Stimulated activated CD8-positive, alpha-beta memory T cell treated with anti-CD3 and anti-CD28 coated beads, Interleukin-4, amount 100 ng/mL, for 1 hour (primary cell): ENCODE data around the gene ILKAP.
"Not testable (repeated sequence)": the region's sequence is repeated elsewhere in the genome, so short reads cannot be mapped to it uniquely, and the experiment has no call there.

ENCODE experiments used
- DNase-seq, 2 donors: peaks; one replicate each; pipeline ENCODE4 v3.0.0-alpha.2; 2020; ENCODE audit warnings: low read depth in 2 of 2, low spot score in 1 of 2

Gene ILKAP

DNA sequence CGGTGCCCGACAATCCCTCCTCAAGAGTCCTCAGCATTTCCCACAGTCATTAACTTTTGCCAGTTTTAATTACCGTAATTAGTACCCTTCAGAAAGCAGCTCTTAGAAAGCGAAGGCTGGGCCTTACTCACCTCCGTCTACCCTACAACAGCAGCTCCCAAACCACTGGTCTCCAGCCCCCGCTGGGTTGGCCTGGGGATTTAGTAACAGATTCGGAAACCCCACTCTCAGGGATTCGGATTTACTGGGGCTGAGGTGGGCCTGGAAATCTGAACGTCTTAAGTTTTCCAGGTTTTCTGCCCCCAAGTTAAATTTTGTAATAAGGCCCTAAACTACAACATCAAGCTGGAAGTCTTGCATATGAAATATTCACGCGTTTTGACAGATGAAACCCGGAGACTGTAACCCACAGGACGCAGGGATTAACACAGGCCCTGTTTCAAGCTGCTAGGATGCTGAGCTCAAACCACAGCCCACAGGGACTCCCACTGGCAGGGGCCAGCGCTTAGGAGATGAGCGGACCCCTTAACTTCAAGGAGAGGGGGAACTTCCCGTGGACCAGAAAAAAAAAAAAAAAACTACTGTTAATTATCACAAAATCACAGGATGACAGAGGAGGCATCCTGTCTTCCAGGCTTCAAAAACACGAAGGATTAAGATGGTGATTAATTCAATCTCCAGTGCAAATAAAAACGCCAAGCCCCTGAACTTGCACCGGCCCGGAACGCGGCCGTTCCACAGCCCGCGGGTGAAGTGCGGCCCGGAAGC is 985 bp downstream of the ILKAP start:
- no peak for DNase-seq

DNA sequence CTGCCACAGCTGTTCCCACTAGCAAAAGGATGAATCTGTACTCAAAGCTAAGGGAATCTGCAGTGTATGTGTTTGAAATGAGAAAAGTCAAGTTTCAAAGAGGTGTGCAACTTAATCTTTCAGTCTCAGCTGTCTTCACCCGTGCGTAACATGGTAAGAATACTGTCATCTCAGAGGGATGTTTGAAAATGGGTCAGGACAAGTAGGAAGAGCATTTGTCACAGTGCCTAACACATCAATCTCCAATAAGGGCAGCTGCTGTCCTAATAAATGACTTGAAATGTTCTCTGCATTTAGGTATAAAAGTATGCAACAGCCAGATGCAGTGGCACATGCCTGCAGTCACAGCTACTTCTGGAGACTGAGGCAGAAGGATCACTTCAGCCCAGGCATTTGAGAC is 13.1 kb downstream of the ILKAP start:
- no peak for DNase-seq

DNA sequence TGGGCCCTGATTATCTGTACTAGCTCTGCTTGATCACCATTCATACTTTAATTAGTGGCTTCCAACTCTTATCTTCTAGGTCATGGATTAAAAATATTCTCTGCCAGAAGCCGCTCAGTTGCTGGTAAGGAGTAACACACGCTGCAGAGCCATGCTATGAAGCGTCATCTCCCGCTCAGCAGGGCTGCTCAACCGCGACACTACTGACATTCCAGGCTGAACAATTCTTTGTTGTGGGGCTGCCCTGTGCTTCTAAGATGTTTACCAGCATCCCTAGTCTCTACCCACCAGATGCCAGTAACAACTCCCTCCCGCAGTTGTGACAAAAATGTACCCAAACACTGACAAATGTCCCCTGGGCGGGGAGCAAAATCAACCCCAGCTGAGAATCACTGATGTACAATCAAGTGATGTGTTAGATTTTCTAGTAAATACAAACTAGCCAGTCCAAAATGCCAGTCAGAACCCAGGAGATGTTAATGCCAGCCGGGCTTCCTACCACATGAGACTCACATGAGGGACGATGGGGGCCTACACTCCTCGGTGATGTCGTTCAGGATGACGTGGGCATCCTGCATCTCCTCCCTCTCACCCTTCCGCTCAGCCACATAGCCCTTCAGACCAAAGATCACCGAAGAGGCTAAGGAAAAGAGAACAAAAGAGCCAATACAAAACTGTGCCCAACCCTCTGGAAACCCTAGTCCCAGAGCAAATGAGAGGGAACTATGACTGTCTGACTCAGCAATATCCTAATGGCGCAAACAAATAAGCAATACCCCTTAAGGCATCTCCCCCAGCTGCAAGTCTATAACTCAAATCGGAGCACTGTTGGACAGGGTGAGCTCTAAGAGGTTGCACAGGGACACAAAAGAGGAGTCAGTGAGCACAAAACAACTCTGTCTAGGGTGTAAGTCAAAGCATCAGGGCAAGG is 15.6 kb downstream of the ILKAP start:
- DNase-seq: no peak

DNA sequence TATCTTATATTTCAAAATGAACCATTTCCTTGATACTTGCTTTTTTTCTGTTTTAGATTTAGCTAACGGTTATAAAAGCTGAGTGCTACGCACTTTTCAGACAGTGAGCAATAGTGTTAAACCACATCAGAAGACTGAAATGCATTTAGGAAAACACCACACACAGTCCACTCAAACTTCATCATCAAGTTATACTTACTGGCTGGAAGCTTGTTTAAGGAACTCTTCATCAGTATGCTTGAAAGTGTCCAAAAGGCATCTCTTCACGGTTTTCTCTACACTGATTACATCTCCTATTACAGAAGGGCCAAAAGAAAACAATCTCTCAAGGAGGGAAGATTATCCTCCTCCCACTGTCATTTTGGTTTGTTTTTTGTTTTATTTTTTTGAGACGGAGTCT is 19.7 kb downstream of the ILKAP start:
- DNase-seq: no peak

DNA sequence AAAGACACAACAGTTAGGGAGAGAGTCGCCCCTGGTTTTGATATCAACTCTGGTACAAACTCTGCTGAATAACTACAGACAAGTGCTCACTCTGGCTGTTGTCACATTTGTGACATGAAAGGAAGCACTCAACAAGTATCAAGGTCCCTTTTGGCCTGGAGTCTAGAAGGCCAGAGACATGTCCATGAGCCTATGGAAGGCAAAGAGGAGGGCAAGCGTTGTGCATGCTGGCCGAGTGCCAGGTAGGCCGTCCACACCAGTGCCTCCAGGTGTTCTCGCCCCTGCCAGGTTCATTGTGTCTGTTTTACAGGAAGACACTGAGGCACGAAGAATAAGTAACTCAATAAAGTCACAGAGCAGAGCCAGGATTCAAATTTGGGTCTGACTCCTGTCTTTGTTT is 21.1 kb downstream of the ILKAP start:
- no peak for DNase-seq

DNA sequence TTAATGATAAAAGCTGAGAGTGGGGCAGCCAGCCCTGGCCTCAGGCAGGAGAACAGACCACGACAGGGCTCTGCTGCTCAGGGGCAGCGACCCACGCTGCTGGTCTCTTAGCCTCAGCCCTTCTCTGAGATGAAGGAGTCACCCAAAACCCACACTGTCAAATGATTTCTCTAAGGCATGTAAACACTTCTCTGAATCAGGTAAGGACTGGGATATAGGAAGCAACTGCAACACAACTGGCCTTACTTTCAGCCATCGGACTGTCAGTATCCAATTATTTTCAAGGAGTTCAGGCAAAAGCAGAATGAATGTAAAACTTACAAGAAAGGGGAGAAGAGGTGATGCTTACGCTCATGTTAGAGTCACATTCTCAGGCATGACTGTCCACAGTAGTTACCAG is 22.9 kb downstream of the ILKAP start:
- DNase-seq: no peak

GRCh38 chr2:238176613-238177012 is 26.9 kb downstream of the ILKAP start:
- DNase-seq: no peak

DNA sequence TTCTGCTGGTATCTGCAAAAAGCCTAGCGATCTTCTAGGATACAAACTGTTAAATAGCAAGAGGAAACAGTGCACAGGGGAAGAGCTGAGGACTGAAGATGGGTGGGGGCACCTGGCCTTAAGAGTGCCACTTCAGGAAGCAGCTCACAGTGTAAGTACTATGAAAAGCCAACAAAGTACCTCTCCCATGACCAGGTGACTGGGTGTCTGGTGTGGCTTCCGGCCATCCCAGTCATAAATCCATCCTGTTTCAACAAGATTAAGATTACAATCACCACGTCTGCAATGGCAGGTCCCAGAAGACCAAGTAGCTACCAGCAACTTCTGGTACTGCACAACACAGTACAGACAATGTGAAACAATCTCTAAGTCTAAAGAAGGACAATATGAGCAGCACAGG is 28.8 kb downstream of the ILKAP start:
- DNase-seq: no peak

DNA sequence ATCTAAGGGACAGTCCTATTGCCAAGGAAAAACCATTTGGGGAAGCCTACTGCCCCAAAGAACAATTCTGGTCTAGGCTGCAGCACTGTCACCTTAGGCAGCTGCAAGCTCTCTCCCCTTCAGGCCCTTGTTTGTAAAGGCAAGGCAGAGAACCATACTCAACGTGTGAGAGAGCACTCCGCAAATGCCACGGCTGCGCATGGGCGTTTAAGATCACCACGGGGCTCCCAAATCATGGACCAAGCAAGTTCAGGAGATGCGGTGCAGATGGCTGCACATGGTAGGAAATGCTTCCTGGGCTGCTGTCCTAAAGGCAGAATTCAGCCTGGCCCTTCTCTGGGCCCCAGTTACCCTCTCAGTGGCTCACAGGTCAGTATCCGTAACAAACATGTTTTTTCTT is 29.2 kb downstream of the ILKAP start:
- DNase-seq: no peak

GRCh38 chr2:238173692-238174091 is 29.8 kb downstream of the ILKAP start:
- no peak for DNase-seq

- no peak for DNase-seq
Observed at GRCh38 chr2:238172439-238172838, 31.1 kb downstream of the ILKAP start.

- DNase-seq: no peak
Observed at GRCh38 chr2:238171575-238172187, 31.8 kb downstream of the ILKAP start.

DNA sequence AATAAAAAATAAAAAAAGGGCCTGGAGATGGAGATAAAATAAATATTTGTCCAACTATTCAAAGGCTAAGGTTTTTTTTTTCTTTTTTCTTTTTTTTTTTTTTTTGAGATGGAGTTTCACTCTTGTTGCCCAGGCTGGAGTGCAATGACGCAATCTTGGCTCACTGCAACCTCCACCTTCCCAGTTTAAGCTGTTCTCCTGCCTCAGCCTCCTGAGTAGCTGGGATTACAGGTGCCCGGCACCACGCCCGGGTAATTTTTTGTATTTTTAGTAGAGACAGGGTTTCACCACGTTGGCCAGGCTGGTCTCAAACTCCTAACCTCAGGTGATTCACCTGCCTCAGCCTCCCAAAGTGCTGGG is 32.4 kb downstream of the ILKAP start:
- not testable (repeated sequence) for DNase-seq

DNA sequence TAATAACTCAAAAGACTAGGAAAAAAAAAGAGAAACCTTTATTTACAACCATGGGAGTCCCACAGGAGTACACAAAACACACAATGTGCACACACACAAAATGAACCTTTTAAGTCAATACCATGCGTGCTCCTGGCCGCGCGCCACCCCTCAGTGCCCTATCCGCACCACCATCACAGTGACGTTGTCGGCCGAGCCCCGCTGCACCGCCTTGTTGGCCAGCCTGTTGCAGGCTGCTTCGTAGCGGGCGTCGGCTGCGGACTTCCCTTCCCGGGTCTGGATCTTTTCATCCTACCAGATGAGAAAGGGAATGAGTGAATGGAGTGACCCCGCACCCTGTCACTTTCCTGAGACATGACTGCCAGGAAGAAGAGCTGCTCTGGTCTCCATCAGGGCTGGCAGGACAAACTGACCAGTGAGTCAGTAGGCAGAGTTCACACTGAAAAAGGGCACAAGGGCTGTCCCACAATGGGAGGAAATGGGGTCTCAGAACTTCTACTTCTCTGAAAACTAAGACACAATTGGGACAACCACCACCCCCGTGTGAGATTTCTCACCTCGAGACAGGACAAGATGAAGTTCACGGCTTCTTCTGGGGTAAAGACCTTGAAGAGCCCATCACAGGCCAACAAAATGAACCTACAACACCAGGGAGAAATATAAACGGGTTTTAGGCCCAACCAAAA is 33.0 kb downstream of the ILKAP start:
- no peak for DNase-seq

GRCh38 chr2:238169708-238170251 is 33.7 kb downstream of the ILKAP start:
- no peak for DNase-seq

- DNase-seq: no peak
Observed at GRCh38 chr2:238169048-238169707, 34.3 kb downstream of the ILKAP start.

DNA sequence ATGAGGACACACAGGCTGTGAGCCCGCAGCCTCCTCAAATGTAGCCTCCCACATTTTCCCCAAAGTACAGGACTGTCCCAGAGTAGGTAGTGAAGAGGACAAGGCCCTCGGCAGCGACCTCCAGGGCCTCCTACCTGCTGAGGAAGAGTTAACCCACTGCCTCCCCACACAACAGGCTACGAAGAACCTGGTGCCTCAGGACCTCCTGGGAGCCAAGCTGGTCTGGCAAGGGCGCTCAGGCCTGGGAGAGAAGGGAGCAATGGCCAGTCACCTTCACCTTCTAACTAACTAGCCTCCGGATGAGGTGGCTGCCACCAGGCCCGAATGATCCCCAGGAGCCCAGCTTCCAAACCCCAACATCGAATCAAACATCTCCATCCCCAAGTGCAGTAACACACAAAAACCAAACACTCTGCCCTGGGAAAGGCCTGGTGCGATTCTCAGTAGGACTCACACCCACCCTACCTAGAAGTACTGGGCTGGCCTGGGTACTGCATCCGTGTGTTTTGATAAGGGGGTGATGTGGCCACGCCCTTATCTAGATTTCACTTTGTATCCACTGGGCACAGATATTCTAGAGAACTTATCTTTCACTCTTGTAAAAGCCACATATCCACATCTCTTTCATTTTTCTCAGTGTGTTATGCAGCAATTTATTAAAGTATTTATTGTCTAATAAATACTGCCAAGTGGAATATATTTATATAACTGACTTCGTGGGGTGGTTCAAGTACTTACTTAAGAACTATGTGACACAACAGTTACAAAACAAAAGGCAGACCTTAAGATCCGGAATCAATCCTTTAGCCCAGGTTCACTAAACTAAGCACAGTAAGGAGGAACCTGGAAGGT is 35.1 kb downstream of the ILKAP start:
- DNase-seq: no peak

- no peak for DNase-seq
Observed at GRCh38 chr2:238167761-238168160, 35.7 kb downstream of the ILKAP start.

- no peak for DNase-seq
Observed at GRCh38 chr2:238167344-238167715, 36.2 kb downstream of the ILKAP start.
